H1 (cell line): ENCODE measurements around the gene NKX2-4.

Source experiments
- CTCF ChIP-seq, 3 experiments: IDR thresholded peaks; 1 replicate in 2 of 3; 2 replicates in 1 of 3; pipeline versions ENCODE4 v1.5.1 to v1.6.1; 2011; ENCODE audit warnings: low read length in 3 of 3, mild to moderate bottlenecking in 3 of 3, inconsistent platforms in 2 of 3, low read depth in 1 of 3, moderate library complexity in 1 of 3; ENCODE audit not compliant: insufficient read depth in 1 of 3; ENCODE audit errors: control extremely low read depth in 1 of 3
- EGR1 ChIP-seq: IDR thresholded peaks from 2 replicates; pipeline ENCODE4 v1.6.1; 2011; ENCODE audit warnings: low read depth, low read length, borderline replicate concordance
- FOSL1 ChIP-seq: IDR thresholded peaks from 2 replicates; pipeline ENCODE4 v1.6.1; 2011; ENCODE audit warnings: mild to moderate bottlenecking, low read depth, low read length, moderate library complexity; ENCODE audit not compliant: insufficient read depth
- JUN ChIP-seq: IDR thresholded peaks from 2 replicates; pipeline ENCODE4 v1.6.1; 2011; ENCODE audit warnings: low read depth, mild to moderate bottlenecking, improper control_type of control experiment, low read length
- KDM1A ChIP-seq: fragments of 200-600, 300-600 bp; sonication (generic); IDR thresholded peaks from 2 replicates; pipeline ENCODE4 v1.7.1; 2016; ENCODE audit warnings: mild to moderate bottlenecking, low read length, borderline replicate concordance
- MAX ChIP-seq: IDR thresholded peaks from 2 replicates; pipeline ENCODE4 v1.6.1; 2012; ENCODE audit warnings: inconsistent platforms
- POLR2A ChIP-seq, 2 experiments: IDR thresholded peaks; 1 replicate in 1 of 2; 2 replicates in 1 of 2; pipeline ENCODE4 v1.6.1; 2011; ENCODE audit warnings: low read depth in 2 of 2, low read length in 2 of 2, mild to moderate bottlenecking in 2 of 2; ENCODE audit errors: control extremely low read depth in 1 of 2
- POLR2AphosphoS5 ChIP-seq: IDR thresholded peaks from 2 replicates; pipeline ENCODE4 v1.6.1; 2011; ENCODE audit warnings: low read depth, low read length
- SAP30 ChIP-seq: fragments of 300-600 bp; sonication (generic); IDR thresholded peaks from 2 replicates; pipeline ENCODE4 v1.7.1; 2012; ENCODE audit warnings: low read length, moderate library complexity, mild to moderate bottlenecking, inconsistent platforms; ENCODE audit not compliant: insufficient read depth, insufficient replicate concordance
- SIN3A ChIP-seq, 2 experiments: IDR thresholded peaks in 1 of 2; conservative IDR thresholded peaks in 1 of 2; 2 replicates each; pipeline ENCODE4 v1.6.1; 2011 to 2012; ENCODE audit warnings: low read length in 2 of 2, improper control_type of control experiment in 1 of 2, low read depth in 1 of 2, mild to moderate bottlenecking in 1 of 2
- USF2 ChIP-seq: IDR thresholded peaks from 2 replicates; pipeline ENCODE4 v1.6.1; 2011; ENCODE audit warnings: low read length, improper control_type of control experiment
- YY1 ChIP-seq: IDR thresholded peaks from 2 replicates; pipeline ENCODE4 v1.6.1; 2011; ENCODE audit warnings: low read depth, mild to moderate bottlenecking, low read length

GRCh38 chr20:21376626-21377025, 20.7 kb downstream of the NKX2-4 start:
- no peak for TF ChIP-seq SIN3A (conservative IDR thresholded peaks at IDR 0.05 in 1 of 2, IDR thresholded peaks at IDR 0.05 in 1 of 2; ENCODE audit: low read depth in 1 of 2, low read length in 2 of 2)
- TF ChIP-seq CTCF (IDR thresholded peaks at IDR 0.05; ENCODE audit: control extremely low read depth in 1 of 3, insufficient read depth in 1 of 3, low read depth in 1 of 3, low read length in 3 of 3) = no peak
- TF ChIP-seq POLR2A (IDR thresholded peaks at IDR 0.05; ENCODE audit: control extremely low read depth in 1 of 2, low read depth in 2 of 2, low read length in 2 of 2) = no peak
- TF ChIP-seq POLR2AphosphoS5 = no peak
- no peak for TF ChIP-seq JUN
- no peak for TF ChIP-seq YY1
- no peak for TF ChIP-seq USF2
- no peak for TF ChIP-seq SAP30
- no peak for TF ChIP-seq MAX
- no peak for TF ChIP-seq FOSL1
- no peak for TF ChIP-seq KDM1A
- TF ChIP-seq EGR1 = no peak
